Neutrophil (primary cell): ENCODE data around the gene VAC14.

Experiments used
- H3K27ac ChIP-seq: fragments of 200-600 bp; sonication (generic); 2 replicates; pipeline ENCODE4 v1.5.1; 2016; ENCODE audit warnings: mild to moderate bottlenecking, moderate library complexity
- H3K27me3 ChIP-seq: fragments of 200-600 bp; sonication (generic); 2 replicates; pipeline ENCODE4 v1.6.0; 2016; ENCODE audit warnings: mild to moderate bottlenecking
- H3K36me3 ChIP-seq: fragments of 200-600 bp; sonication (generic); 2 replicates; pipeline ENCODE4 v1.5.1; 2017
- H3K4me1 ChIP-seq, 2 experiments: fragments of 200-600 bp in 1 of 2; sonication (generic) in 1 of 2; 1 replicate in 1 of 2; 2 replicates in 1 of 2; pipeline versions ENCODE4 v1.5.1 to v1.6.1; 2013 to 2016; ENCODE audit warnings: low read depth in 1 of 2, low read length in 1 of 2, mild to moderate bottlenecking in 1 of 2, moderate library complexity in 1 of 2; ENCODE audit not compliant: control insufficient read depth in 1 of 2, insufficient read depth in 1 of 2
- H3K4me3 ChIP-seq, 2 experiments: fragments of 200-600 bp in 1 of 2; sonication (generic) in 1 of 2; 1 replicate in 1 of 2; 2 replicates in 1 of 2; pipeline ENCODE4 v1.5.1; 2013 to 2016; ENCODE audit warnings: low read depth in 1 of 2, low read length in 1 of 2, mild to moderate bottlenecking in 1 of 2, moderate library complexity in 1 of 2
- H3K9me3 ChIP-seq: fragments of 200-600 bp; sonication (generic); 2 replicates; pipeline ENCODE4 v1.5.1; 2016
- TF ChIP-seq, protein P1 (sequence below): fragments of 200-600 bp; sonication (generic); IDR thresholded peaks from 2 replicates; pipeline ENCODE4 v1.5.1; 2016; ENCODE audit warnings: antibody characterized with exemption

The VAC14 gene

DNA sequence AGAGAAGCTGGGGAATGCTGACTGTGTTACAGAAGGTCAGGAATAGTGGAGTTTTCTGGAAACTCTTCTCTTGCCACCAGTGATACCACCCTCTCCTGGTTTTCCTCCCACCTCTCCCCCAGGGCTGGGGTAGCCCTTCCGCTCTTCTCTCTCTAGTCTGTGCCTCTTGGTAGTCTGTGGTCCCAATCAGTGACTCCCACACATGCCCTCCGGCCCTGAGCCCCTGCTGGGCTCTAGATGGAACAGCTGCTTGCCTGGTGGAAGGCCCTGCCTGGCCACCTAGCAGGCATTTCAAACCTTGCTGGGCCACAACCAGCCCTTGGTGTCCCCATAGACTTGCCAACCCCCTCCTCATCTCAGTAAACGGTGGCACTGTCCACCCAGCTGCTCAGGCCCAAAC, 99.9 kb downstream of the VAC14 start:
- Histone ChIP-seq H3K9me3 (no peaks in the 10 kb centered on the region), H3K27me3 (no peaks in the 10 kb centered on the region), H3K4me1 (peaks cover 37 to 42% of the 10 kb centered on the region in 2 experiments), H3K36me3 (peaks cover 9% of the 10 kb centered on the region), H3K4me3 (no peak overlapping the region), H3K27ac (no peak overlapping the region)
- TF ChIP-seq, protein P1, sequence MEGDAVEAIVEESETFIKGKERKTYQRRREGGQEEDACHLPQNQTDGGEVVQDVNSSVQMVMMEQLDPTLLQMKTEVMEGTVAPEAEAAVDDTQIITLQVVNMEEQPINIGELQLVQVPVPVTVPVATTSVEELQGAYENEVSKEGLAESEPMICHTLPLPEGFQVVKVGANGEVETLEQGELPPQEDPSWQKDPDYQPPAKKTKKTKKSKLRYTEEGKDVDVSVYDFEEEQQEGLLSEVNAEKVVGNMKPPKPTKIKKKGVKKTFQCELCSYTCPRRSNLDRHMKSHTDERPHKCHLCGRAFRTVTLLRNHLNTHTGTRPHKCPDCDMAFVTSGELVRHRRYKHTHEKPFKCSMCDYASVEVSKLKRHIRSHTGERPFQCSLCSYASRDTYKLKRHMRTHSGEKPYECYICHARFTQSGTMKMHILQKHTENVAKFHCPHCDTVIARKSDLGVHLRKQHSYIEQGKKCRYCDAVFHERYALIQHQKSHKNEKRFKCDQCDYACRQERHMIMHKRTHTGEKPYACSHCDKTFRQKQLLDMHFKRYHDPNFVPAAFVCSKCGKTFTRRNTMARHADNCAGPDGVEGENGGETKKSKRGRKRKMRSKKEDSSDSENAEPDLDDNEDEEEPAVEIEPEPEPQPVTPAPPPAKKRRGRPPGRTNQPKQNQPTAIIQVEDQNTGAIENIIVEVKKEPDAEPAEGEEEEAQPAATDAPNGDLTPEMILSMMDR, result no peak

DNA sequence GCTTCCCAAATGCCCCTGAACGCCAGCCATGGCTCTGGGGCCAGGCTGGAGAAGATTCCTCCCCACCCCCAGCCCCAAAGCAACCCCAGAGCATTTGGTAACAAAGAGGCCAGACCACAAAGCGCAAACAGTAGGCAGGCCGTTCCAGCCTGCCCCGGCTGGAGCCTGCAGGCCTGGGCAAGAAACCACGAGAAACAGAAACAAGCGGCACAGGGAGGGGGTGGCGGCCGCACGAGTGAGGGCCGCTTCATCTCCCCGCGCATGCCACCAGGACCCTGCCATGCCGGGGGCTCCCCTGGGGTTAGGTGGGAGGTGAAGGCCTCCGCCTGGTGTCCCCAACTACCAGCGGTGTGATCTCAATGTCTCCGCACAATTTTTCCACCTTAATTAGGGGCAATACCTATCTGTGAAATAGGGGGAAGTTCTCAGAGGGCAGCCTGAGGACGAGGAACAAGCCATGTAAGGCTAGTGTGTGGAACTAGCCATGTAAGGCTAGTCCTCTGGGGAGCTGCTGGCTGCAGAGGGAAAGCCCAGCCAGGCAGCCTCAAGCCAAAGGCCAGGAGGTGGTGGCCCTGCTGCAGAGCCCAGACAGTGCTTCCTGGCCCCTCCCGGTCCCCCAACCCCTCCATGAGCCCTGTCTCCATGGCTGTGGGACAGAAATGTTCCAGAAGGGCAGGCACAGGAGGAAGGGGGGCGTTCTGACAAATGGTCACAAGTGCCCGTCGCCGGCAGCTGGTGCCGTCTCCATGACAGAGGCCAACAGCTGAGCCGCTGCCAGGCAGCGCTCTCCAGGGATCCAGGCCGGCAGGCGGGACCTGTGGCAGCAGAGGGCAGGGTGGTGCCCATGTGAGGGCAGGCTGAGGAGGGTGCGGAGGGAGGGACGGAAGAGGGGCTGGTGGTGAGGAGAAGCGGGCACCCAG, 100.6 kb downstream of the VAC14 start:
- Histone ChIP-seq H3K36me3 (peaks cover 9% of the 10 kb centered on the region), H3K9me3 (no peaks in the 10 kb centered on the region), H3K27ac (peak overlapping the region; percentile 25), H3K4me3 (peak overlapping the region in 1 of 2 experiments; percentile 23), H3K4me1 (peaks cover 40 to 46% of the 10 kb centered on the region in 2 experiments), H3K27me3 (no peaks in the 10 kb centered on the region)
- TF ChIP-seq, protein P1, result no peak

DNA sequence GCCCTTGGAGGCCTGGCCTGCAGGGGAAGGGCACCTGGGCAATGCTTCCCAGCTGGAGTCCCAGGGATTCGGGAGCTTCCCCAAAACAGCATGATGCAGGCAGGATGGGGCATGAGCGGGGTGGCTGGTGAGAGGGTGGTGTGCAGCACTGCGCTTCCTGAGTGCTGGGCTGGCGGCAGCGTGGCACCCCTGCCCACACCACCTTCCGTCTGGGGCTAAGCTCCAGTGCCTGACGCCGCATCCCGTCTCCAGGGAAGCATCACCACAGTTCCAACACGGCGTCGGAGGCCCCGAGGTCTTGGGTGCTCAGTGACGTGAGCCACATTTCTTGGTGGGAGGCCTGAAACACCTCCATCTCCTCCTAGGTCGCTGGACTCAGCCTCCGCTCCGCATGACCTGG, 101.3 kb downstream of the VAC14 start:
- no peak overlapping the region for H3K4me3 ChIP-seq
- H3K27me3 ChIP-seq, result no peaks in the 10 kb centered on the region
- peaks cover 40 to 46% of the 10 kb centered on the region in 2 experiments for H3K4me1 ChIP-seq
- H3K27ac ChIP-seq, result no peak overlapping the region
- H3K9me3 ChIP-seq, result no peaks in the 10 kb centered on the region
- TF ChIP-seq, protein P1, result no peak
- peaks cover 10% of the 10 kb centered on the region for H3K36me3 ChIP-seq

DNA sequence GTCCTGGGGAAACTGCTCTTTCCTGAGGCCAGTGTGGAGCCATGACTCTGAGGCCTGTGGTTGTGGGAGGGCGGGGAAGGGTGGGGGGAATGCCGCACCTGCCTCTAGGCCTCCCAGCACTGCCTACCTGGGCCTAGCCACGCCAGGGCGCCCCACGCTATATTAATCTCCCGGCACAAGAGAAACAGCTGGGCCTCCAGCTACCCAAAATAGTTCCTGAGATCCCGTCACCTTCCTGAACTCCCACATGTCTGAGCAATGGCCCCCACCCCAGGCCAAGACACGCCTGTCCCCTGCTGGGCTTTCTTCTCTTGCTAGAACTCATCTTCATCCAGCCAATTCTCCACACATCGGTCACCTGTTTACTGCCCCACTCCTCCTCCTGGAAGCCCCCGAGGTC, 102.1 kb downstream of the VAC14 start:
- Histone ChIP-seq H3K36me3 (peaks cover 18% of the 10 kb centered on the region), H3K4me1 (peaks cover 40 to 46% of the 10 kb centered on the region in 2 experiments), H3K27ac (no peak overlapping the region), H3K27me3 (no peaks in the 10 kb centered on the region), H3K9me3 (no peaks in the 10 kb centered on the region), H3K4me3 (no peak overlapping the region)
- TF ChIP-seq, protein P1, result no peak

DNA sequence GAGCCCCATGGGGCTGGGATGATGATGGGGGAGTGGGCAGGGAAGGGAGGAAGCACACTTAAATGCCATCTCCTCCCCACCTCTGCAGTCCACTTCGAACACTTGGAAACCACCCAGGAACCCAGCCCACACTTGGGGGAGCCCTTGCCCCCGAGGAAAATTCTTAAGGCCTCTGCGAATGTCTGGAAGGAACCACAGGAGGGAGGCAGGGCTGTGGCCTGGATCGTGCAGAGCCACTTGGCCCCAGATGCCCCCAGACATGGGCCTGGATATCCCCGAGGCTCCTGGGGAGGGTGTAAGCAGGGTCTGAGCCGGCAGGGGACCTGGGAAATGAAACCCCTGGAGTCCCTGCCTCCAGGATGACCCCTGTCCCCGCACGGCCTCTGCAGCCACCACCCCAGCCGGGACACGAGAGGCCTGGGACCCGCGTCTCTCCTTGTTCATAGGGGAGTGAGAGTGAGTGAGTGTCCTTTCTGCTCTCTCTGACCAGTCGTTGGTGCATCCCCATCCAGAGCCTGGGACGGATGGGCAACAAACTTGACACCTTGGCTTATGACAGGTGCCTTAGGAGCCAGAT, 103.3 kb downstream of the VAC14 start:
- Histone ChIP-seq H3K27me3 (no peaks in the 10 kb centered on the region), H3K4me1 (peaks cover 40 to 46% of the 10 kb centered on the region in 2 experiments), H3K27ac (no peak overlapping the region), H3K4me3 (no peak overlapping the region), H3K9me3 (no peaks in the 10 kb centered on the region), H3K36me3 (peaks cover 30% of the 10 kb centered on the region)
- TF ChIP-seq, protein P1, result no peak
